ENCODE data around the gene DNAJB12. TPM values are rescaled to one million over a fixed set of nuclear protein-coding genes. Genes with fewer than 3 reads are reported as not detected.
"Not testable (repeated sequence)": the region's sequence is repeated elsewhere in the genome, so short reads cannot be mapped to it uniquely, and the experiment has no call there.

Gene DNAJB12
- total RNA-seq, 1 donor from 2014 or later, result 33.8 TPM

DNA sequence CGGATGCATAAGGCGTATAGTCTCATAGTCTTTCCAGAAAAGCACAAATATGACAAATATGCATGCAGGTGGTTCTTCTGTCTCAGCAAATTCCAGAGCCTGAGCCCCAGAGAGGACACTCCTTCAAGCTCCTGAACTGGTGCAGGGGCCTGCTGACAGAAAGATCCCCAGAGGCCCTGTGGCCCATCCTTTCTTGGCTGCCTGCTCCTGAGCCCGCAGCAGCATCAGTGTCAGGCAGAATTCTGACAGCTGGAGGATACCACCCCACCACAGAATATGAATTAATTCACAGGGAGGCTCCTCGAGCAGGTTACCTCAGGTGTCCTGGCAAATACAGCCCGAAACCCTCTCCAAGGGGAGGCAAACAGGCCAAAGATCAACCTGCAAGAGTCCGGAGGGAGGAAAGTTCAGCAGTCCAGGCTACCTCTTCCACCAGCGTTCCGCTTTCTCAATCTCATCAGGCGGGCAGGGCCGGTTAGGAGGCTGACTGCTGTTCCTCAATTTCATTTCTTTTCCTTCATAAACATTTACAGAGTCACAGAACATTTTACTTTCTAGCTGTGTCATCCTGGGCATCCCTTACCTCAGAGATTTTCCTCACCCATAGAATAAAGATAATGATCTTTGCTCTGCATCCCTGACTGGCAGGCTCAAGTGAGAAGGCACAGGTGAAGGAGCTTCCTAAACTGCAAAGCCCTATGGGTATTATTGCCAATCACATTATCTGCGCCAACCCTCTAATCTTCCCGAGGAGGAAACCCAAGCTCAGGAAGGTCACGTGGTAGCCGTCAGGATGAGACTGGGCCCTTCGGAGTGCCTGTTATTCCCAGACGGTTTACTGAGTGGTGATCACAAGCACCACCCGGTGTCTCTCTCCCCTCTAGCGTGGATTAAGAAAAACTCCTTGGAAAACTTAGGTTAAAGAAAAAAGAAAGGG is 1.4 kb downstream of the DNAJB12 start:
- DNase-seq (ENCODE audit: low read depth), result no peak

DNA sequence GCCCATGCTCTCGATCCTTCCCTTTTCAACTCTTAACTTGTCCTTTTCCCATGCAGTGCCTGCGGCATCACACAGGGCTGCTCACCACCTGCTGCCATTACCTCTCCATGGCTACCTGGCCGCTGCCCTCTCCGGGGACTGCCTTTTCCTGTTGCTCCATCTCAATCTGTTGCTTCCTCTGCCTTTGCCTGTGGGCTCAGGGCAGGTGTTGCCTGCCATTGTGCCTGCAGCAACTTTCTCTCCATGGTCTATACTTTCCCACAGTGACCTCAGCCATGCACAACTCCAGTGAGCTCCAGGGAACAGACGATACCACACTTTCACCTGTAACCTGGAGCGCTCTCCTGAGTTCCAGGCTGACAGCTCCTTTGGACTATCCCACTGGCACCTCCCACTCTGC is 3.2 kb downstream of the DNAJB12 start:
- no peak for DNase-seq (ENCODE audit: low read depth)

DNA sequence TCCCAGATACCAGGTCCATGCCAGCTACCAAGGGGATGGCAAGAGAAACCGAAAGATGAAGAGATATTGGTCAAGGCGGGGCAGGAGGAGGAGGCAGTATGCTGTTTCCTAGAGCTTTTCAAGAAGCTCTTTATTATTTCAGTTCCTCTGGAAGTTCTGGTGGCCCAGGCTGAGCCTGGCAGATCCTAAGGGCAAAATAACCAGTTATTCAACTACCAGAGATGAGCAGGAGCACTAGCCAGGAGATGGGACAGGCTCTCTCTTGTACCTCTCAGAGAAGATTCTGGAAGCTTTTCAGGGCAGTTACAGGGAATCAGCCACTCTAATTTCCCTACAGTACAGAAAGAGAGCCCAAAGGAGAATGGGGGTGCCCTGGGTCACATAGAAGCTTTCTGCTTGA is 5.3 kb downstream of the DNAJB12 start:
- DNase-seq (ENCODE audit: low read depth), result no peak

DNA sequence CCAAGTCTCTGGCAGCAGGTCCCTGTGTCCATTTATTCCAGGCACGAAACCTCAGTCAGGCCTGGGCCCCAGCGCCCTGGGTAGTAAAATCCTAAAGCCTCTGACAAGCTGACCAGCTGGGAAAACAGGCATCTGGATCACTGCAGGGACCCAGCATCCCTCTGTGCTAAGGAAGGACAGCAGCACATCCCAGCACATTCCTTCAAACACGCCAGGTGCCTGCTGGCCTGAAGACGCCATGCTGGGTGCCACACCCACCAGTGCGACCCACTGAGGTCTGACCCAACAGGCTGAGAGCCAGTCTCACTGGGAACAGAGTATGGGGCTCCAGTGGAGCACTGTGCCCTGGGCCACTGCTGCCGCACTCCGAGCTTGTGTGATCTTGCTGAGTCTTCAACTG is 6.4 kb downstream of the DNAJB12 start:
- DNase-seq (ENCODE audit: low read depth), result no peak

DNA sequence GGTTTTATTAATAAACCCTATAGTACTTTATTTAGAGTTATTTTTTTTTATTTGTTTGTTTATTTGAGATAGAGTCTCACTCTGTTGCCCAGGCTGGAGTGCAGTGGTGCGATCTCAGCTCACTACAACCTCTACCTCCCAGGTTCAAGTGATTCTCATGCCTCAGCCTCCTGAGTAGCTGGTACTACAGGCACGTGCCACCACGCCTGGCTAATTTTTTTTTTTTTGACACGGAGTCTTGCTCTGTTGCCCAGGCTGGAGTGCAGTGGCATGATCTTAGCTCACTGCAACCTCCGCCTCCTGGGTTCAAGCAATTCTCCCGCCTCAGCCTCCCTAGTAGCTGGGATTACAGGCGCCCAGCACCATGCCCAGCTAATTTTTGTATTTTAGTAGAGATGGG is 8.6 kb downstream of the DNAJB12 start:
- not testable (repeated sequence) for DNase-seq (ENCODE audit: low read depth)

DNA sequence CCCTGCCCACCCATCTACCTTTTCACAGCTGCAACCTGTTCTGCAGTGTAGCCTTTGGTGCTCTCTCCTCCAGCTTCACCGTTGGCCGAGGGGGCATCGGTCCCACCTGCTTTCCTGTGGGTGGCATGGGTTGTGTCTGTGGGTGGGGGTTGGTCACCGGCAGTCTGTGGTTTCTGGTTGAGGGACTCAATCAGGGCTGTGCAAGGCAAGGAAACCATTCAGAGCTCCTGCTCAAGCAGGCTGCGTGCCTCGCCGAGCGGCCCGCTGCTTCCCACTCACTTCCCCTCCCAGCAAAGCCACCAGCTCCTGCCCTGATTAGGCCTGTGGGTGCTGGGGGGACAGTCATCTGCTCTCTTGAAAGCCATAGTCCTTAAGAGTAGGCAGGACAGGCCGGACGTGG is 9.8 kb downstream of the DNAJB12 start:
- no peak for DNase-seq (ENCODE audit: low read depth)

DNA sequence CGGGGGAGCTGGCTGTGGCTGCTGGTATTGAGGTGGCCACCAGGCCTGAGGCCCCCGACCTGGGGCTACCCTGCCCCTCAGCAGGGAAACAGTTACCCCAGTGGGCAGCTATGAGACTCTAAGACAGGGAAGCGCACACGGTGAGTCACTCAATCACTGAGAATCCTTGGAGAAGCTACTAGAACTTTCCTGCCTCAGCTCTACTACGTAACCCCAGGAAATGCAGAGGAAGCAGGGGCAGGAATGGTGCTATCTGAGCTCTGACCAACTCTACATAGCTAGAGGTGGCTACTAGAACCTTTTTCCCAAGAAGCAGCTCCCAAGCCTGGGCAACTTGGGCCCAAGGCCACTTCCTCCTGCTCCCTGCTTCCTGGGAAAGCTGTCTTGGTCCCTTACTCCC is 11.8 kb downstream of the DNAJB12 start:
- no peak for DNase-seq (ENCODE audit: low read depth)

DNA sequence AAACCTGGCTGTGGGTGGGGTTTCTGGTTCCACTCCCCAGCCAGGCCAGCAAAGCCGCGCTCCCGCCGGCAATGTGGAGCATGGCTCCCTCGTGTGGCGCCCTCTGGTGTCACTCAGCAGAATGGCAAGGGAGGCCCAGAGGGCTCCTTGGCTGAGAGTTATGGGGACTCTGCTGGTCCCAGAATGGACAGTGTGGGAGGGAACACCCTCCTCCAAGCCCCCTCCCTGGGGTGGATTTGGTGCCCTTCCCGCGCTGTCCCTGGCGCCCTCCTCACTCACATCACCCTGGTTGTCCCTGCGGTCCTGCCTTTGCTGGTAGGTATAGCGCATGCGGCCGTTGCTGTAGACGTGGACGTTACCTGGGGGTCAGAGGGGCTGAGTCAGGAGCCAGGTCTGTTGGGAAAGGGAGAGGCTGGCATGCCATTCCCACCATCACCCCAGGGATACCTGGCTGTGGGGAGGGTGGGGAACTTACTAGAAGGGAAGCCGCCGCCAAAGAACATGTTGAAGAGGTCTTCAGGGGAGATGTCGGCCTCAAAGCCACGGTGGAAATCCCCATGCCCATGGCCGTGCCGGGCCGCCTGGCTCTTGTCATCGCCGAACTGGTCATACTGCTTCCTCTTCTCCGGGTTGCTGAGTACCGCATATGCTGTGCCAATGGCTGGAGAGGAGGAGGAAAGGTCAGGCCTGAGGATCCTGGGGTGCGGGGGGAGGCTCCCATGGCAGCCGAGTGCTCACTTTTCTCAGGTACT is 14.0 kb downstream of the DNAJB12 start:
- no peak for DNase-seq (ENCODE audit: low read depth)

DNA sequence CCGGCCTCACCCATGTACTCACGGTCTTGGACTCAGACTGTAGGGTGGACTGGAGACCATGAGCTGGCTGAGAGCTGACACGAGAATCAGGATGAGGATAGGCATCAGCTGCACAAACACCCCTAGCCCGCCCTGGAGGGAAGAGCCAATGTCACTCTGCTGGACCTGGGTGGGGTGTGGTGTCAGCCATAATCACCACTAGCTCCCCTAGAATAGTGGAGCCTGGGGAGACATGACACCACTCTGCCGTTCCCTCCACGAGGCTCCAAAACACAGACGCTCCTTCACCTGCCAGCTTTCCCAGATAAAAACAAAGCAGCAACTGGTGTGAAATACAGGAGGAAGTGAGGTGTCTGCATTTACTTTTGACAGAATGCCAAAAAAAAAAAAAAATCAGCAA is 16.5 kb downstream of the DNAJB12 start:
- DNase-seq (ENCODE audit: low read depth), result no peak

DNA sequence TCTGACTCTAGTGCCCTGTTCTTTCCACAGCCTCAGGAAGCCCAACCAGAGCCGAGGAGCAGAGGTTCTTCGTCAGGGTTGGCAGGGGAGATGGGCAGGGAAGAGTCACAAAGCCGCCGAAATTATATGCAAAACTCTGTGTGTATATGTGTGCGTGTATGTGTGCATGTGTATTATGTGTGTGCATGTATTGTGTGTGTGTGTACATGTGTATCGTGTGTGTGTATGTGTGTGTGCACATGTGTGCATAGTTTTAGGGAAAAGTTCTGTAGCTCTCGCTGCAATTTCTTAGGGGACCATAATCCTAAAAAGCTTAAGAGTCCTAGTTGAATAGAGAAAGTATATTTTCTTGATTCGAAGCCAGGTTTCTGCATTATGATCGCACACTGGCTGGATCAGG is 17.0 kb downstream of the DNAJB12 start:
- DNase-seq (ENCODE audit: low read depth), result no peak

DNA sequence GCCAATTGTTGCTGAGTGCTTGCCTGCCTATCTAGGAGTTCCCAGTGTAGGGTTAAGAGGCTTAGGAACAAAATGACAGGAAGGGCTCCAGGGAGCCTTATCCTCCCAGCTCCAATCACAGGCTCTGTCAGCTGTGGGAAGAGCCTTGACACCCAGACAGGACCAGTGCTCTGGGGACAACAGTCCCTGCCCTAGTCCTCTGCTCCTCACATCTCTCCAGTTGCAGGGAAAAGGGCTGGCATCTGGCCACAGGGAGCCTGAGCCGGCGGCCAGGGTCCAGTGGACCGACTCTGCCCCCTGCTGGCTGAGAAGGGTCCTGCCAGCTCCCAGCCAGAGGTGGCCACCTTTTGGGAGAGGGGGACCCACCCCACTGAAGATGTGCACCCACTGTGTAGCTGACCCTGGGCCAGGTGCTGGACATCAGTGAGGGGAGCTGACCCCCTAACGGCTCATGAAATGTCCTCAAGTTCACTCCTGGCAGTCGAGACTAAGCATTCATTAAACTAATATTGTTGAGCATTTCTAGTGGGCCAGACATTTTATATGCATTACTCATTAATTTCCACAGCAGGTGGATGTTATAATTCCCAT is 17.6 kb downstream of the DNAJB12 start:
- peak; percentile 53 for DNase-seq (ENCODE audit: low read depth)

DNA sequence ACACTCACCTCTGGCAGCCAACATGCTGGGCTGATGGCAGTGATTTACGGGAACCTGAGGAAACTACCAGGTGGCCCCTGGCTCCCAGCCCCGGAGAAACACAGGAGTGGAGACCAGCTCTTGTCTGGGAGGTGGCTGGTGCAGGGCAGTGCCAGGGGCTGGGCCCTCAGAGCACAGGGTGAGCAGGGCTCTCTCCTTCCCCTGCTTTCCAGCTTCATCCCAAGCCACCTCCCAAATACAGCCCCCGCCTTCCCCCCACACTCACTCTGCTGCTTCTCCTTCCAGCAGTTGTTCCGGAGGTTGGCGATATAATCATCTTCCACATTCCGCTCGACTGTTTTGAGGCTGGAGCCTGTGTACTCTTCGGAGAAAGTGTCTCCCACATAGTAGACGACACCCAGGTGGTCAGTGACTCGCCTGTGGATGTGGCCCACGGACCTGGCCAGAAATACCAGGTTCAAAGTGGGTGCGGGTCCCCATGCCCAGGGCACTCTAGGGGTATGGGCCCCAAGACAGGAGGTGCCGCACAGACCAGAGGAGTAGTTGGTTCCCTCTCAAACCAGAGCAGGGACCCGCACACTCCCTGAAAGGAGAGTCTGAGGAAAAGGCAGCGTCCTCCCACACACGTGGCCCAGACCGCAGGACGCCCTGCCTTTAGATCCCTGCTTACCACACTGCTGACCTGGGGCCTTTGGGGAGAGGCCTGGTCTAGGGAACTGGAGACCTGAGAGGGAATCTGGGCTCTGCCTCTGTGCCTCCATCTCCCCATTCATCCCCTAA is 18.3 kb downstream of the DNAJB12 start:
- no peak for DNase-seq (ENCODE audit: low read depth)

DNA sequence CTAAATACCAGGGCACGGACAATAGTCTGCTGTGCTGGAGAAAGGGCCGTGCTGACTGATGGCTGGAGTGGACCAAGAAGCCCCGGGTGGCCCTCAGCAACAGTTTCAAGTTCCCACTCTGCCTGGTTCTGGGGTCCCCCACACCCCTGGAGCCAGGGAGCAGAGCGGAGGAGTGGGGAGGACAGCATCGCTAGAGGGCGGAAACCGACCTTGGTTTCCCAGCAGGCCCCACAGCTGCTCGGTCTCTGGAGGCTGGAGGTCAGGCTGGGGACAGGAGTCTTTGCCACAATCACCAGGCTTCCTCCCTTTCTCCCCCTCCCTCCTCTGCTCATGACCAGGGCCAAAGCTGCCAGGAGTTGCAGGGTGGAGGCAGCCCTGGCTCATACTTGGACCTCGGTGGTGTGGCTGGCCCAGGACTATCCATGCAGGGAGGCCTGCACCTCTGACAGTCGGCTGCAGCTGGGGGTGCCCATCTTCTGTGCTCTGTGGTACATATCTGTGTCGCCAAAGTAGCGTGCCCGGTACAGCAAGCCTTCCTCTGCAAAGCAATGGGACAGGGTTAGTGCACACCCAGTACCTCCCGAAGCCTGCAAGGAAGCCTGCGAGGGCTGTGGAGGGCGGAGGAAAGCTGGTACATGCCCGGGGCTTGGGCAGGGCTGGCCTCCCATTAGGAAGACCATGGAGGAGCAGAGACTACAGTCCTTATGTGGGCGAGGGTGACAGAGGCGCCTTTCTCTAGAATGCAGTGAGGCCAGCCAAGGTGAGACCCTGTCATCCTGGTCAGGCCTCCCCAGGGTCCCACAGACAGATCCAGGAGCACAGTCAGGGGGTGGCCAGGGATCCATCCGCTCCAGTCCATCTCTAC is 19.1 kb downstream of the DNAJB12 start:
- peak; percentile 69 for DNase-seq (ENCODE audit: low read depth)

DNA sequence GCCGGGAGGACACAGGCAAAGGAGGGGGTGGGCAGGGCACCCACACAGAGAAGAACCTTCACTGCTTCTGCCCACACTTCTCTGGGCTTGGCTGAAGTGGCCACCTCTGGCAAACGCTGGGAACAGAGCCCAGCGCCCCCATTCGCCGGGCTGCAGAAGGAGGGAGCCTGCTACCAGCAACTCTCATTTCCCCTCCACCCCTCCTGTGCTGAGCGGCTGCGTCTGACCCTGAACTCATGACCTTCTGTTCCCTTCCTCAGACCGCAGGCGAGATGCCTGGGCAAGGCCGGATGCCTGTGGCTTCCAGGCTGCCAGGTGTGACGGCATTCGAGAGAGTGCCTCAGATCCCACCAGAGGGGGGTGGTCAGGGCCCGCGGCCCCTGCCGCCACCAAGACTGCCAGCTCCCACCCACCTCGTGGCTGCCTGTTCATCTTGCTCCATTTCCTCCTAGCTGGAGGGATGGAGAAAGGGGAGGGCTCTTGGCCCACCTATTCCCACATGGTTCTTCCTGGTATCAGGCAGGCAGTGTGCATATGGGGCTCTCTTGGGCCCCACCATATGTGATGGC is 19.8 kb downstream of the DNAJB12 start:
- peak; percentile 97 for DNase-seq (ENCODE audit: low read depth)

DNA sequence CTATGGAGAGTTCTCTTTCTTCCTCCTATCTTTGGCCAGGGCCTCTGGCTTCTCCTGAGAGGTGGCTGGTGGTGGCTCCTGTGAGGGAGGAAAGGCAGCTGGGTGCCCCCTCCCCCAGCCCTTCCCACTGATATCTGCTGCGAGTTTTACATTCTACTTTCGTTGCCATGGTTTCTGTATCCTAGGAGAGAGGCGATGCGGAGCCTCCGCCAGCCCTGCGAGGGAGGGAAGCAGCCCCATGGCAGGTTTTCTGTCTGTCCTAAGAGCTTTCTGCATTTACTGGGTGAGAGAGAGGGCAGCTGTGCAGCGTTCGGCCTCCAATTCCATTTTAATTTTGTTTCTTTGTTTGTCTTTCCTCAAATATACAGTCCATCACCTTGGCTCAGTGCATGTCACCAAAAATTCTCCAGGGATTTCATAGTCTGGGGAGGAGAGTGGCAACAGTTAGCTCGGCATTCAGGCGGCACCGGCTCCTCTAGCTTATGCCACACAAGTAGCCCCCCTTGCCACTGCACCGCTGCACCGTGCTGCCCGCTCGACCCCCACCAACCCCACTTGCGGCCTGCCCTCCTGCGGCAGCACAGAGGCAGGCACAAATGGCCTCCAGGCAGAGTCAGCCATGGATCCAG is 20.4 kb downstream of the DNAJB12 start:
- peak; percentile 65 for DNase-seq (ENCODE audit: low read depth)

DNA sequence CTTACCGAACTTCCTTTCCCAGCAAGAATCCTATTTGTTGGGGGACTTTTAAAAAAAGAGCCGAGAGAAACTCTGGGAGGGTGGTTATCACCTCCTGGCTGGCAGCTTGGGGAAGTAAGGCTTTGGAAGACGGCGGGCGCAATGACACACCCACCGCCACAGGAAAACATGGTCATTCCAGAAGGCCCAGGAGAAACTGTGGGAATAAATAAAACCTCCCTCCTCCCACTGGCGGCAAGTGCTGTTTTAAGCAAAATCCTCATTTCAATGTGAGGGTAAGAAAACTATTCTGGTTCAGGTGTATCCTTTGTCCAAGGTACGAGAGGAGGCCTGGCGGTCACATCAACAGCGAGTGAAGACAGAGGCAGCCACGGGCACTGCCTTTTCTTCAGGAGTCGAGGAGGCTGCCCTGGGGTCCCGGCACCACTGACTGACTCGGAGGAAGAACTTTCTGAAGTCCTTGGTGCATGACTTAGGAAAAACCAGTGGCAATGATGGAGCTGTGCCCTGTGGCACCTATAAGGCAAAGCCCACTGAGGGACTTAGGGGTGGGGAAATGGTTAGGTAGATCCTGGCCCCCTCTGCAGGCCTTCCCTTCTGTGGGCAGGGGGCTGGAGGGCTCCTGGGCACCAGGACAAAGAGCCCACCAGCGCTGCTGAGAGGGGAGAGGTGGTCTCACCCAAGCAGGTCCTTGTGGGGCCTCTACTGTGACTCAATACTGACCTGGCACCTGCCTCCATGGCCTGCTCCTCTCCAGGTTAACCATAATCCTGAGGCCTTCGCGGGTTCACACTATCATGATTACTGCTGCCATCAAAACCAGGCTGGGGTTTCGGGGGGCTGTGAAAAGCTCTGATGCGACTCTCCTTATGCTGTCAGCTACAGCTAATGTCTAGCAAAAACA is 21.4 kb downstream of the DNAJB12 start:
- no peak for DNase-seq (ENCODE audit: low read depth)

DNA sequence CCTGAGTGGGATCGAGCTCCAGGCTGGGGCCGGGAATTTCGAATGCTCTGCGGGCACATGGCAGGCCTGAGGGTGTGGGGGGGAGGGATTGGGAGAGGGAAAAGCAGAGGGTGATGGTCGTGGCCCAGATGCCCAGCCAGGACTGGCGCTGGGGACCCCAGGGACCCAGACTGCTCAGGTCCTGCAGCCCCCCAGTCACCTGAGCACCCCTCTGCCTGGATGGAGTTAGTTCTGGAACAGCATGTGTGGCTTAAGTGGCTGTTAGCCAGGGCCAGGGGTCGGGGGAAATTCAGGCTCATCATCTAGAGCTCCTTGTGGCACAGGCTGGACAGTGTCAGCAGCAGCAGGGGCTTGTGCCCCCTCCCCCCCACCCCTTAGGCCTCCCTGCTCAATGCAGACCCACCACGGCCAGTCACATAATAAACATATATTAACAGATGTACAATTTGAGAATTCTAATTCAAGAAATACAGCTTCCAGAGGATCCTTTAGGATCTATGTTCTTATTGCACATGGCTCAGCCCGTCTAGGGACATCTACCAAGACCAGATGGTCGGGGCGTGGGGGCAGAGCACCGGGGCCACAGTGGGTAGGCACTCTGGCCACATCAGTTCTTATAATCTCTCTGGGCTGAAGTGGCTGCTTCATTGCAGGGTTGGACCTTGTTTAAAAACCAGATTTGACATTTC is 22.2 kb downstream of the DNAJB12 start:
- DNase-seq (ENCODE audit: low read depth), result no peak

Data from renal cortical epithelial cell (primary cell).